Measurements from ENCODE around the gene GORAB.

GORAB gene

DNA sequence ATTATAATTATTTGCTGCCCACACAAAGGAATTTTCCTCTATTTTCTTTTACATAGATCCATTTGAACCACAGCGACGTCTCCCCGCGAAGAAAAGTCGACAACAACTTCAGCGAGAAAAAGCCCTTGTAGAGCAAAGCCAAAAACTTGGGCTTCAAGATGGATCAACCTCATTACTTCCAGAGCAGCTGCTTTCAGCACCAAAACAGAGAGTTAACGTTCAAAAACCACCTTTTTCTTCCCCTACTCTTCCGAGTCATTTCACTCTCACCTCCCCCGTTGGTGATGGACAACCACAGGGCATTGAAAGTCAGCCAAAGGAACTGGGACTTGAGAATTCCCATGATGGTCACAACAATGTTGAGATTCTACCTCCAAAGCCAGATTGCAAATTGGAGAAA lies 7.2 kb downstream of the GORAB start:
- DNase-seq: no peak

DNA sequence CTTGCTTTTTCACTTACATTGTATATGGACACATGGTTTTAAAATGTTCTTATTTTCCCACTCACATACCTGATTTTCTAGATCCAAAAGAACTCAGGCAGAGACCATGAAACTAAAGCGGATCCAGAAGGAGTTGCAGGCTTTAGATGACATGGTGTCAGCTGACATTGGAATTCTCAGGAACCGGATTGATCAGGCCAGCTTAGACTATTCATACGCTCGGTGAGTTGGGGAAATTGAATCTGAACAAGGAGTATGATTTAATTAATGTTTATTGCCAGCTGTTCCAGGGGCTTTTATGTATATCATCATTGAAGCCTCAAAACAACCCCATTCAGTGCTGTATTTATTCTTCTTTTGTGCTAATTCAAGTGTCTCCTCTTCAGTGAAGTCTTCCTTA lies 12.7 kb downstream of the GORAB start:
- no peak for DNase-seq

DNA sequence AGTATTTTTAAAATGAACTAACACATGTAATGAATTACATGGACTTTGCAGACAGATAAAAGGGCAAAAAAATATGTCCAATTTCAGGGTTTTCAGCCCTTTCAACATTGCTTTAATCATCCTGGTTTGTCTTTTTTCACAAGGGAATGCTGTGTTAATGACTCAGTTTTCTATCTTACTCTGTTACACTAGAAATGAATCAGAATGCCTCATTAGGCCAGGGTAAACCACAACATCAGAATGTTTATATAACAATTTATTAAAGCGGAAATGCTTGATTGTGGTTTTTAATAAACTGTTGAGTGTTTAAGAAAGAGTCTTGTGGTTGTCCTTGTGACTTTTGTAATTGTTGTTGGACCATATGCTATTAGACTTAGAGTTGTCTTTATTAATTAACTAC lies 13.5 kb downstream of the GORAB start:
- no peak for DNase-seq

DNA sequence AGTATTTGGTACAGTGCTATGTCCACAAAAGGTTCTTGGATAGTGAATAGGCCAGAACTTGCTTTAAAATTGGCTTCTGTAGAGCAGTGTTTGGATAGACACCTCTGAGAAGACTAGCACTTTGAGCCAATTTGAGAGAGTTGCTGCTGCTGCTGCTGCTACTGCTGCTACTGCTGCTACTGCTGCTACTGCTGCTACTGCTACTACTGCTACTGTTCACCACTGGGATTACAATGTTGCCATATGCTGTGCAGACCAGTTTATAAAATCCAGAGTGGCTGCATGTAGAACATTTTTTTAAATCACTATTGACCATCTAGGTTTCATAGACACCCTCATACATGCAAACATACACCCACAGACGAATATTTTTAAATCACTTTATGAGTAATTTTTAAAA lies 15.3 kb downstream of the GORAB start:
- no peak for DNase-seq

DNA sequence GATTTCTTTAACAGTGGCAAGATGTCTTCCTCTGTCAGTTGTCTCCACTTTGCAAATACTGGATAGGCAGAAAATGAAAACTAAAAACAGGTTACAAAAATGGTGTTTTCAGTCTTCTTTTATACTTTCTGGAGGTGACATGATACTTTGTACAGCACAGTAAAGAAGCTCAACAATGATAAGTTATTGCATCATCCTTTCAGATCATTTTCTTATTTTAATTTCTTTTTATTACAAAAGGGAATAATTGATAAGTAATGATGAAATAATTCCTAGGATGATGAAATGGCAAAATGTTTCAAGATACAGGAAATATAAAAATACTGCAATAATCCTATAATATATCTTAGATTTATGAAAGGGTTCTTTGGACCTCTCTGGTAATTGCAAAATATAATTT lies 16.5 kb downstream of the GORAB start:
- no peak for DNase-seq

DNA sequence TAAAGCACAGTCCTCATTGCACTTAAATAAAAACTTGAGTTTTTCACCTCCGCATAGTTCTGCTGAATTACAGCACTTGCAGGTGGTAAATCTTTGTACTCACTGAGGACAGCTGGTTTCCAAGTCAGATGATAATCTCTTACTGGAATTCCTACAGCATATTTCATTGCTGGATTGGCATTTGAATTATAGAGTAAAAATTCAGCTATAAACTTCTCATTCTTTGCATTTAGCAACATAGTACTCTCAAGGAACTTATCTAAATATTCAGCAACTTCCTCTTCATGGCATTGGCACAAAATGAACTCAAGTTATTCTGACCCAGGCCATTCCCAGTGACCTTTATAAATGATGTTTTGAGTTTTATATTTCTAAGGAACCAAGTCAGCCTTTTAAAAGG lies 23.4 kb downstream of the GORAB start:
- DNase-seq: no peak

DNA sequence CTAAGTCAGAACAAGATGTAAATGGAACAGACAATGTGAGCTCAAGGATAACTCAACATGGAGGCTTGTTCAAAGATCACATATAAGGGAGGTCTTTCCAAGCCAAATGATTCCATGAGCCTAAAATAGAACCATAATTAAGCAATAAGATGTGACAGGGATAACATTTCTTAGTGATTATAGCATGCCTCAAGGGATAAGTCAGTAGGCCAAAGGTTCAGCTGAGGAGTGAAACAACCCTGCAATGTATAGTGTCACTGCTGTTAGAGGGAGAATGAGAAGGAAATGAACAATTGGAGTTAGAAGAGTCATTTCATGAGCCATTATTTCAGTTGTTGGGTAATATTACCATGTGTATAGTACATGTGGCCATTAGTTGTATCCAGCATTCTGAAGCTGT lies 25.0 kb downstream of the GORAB start:
- DNase-seq: no peak

DNA sequence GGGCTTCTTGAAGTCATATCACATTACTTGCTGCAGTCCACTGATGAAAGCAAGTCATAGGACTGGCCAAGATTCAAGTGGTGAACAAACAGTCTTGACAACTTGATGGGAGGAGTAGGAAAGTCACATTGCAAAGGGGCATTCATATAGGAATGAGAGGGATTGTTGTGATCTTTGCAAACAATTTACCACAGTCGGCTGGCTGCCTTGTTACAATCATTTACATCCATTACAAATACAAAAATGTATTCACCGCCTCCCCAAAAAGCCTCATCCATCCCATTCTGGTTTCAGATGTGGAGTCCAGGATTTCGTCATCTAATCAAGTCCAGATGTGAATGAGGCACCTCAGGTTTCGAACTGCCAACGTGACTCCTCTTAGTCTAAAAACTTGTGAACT lies 26.8 kb downstream of the GORAB start:
- DNase-seq: no peak

DNA sequence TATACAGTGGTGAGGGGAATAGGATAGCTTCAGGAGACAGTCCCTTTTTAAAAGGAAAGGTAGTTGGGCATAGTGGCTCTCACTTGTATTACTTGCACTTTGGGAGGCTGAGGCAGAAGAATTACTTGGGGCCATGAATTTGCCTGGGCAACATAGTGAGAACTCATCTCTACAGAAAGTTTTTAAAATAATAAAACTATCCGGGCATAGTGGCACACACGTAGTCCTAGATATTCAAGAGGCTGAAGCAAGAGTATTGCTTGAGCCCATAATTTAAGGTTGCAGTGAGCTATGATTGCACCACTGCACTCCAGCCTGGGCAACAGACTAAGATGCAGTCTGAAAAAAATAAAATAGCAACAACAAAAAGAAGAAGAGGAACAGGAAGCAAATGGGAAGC lies 27.2 kb downstream of the GORAB start:
- no peak for DNase-seq

DNA sequence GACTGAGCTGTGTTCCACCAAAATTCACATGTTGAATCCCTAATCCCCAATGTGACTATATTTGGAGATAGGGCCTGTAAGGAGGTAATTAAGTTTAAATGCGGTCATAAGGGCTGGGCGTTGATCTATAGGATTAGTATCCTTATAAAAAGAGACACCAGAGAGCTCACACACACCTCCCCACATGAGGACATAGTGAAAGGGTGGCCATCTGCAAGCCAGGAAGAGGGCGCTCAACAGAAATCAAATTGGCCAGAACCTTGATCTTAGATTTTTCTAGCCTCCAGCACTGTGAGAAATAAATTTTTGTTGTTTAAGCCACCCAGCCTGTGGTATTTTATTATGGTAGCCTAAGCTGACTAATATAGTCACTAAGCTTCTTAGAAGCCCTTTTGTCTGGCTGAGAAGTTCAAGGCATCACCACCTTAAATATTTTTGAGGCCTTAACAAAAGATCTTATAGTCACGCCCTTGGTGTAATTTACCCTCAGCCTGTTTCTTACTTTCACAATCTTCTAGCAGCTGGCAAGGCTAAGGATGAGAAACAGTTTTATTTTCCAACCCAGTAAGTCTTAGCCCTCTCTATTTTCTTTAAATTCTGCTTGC lies 28.8 kb downstream of the GORAB start:
- DNase-seq: no peak

DNA sequence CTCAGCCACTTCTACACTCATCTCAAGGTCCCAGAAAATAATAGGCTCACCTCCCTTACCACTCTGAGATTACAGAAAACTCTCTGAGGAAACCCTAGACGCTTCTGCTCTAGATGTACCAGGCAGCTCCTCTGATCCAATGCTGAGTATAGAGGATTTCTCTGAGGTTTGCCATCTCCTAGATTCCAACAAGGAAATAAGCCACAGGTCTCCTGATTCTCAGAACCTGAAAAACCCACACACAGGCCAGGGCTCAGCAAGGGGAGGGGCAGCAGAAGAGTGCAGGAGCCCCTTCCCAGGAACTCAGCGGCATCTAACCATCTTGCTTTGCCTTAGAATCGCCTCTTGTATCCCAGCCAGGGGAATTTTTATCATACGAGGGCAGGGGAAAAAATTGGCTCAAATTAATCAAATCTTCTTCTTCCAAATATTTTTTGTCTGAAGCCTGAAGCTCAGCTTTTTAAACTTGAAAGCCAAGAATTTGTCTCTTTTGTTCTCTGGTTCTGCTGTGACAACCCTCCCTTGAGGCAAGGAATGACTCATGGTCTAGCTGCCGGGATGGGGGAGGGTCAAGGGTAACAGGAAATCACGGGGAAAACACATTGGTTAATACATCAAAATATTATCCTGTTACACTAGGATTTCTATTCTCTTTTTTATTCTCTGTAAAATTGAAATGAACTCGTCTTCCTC lies 30.8 kb downstream of the GORAB start:
- DNase-seq: peak; percentile 39

DNA sequence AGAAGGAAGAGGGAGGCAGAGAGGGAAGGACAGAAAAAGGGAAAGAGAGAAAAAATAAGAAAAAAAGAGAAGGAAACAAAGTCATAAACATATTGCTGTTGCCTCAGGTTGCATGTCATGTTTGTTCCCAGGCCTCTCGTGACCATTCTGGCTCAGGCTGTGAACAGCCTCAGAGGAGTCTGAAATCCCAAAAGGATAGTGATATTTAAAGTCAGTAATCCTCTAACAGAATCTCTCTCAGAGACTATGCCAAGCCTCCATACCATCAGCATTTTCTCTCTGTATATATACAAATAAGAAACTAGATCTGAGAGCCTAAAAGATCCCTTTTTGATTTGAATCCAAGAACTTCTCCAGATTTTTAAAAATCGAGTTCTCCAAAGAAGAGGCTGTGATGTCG lies 35.2 kb downstream of the GORAB start:
- no peak for DNase-seq

DNA sequence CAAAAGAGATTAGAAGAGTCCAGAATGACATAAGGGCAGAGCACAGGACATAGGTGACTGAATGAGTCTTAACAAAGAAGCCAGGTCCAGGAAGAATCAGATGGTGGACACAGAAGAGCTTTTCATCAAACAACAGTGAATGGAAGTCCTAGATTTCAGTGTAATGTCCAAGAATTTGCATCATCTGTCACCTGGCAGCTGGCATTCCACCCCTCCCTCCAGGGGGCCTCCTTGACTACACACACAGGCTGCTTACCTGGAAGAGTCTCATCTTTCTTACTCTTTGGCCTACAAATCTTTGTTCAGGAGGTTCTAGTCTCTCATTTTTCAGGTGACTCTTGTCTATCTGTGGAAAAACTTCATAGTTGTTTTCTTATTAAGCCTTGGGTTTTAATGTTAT lies 36.2 kb downstream of the GORAB start:
- DNase-seq: no peak

DNA sequence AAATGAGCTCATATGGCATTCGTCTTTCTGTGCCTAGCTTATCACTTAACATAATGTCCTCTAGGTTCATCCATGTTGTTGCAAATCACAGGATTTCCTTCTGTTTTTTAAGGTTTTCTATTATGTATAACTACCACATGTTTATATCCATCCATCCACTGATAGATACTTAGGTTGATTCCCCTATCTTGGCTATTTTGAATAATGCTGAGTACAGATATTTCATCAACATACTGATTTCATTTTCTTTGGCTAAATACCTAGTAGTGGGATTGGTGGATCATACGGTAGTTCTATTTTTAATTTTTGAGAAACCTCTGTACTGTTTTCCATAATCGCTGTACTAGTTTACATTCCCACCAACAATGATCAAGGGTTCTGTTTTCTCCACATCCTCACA lies 45.0 kb downstream of the GORAB start:
- DNase-seq: no peak

DNA sequence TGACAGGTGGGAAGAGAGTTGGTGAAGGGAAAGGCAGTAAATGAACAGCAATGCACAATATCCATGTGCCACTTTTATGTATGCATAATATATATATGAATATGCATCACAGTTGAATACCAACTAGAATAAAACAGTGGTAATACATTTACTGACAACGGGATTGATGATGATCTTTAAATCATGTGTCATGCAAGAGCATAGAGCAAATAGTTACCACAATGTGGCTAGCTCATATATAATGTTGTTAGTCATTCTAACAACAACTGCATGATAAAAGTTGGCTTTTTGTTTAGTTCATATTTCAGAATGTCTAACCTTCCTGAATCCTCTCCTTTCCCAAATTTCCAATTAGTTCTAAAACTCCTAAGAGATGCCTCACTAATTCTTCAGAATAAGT lies 46.4 kb downstream of the GORAB start:
- DNase-seq: no peak

DNA sequence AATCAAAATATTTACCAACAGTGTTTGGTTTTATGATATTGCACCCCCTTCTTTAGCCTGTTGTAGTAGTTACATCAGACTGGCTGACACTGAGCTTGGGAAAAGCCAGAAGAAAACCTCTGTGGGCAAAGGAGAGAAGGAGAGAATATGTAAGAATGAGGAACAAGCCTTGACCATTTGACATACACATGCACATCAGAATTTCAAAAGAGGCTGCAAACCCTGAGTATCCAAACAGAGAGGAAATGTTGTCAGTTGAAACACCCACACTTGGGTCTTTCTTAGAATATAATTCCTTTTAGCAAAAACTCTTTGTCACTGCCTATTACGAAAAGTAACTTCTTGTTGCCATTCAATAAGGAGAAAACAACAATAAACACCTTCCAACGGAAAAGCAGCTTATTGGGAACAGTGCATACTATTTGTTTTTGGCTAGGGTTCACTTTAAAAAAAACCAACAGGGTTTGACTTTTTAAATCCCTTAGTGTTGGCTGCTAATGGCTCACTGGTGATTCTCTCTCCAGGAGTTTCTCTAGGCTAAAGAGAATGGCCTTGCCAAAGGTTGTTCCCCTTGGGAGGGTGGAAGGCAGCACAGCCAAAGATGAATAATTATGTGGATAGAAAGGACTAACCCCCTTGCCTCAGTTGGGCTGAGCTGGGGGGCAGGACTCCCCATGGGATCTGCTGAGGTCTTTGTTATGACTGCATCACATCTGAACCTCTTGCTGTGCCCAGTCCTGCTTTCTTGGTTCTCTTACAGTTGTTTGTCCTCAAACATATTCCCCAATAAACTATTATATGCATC lies 48.9 kb downstream of the GORAB start:
- DNase-seq: no peak

DNA sequence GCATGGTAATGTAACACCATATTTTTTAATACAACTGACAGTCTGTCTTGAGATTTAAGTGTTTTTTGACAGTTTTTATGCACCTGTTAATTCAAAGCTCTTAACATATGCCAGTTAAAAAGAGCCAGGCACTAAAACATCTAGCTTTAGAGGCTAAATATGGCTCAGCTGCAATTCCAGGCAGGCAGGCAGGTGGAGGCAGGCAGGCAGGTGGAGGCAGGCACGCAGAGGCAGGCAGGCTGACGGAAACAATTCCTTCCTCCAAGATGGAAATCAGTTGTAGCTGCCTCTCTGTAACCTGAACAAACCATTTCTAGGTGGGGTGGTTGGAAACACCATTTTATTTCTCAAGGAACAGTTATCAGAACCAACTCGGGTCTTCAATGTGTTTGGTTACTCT lies 51.2 kb downstream of the GORAB start:
- no peak for DNase-seq

DNA sequence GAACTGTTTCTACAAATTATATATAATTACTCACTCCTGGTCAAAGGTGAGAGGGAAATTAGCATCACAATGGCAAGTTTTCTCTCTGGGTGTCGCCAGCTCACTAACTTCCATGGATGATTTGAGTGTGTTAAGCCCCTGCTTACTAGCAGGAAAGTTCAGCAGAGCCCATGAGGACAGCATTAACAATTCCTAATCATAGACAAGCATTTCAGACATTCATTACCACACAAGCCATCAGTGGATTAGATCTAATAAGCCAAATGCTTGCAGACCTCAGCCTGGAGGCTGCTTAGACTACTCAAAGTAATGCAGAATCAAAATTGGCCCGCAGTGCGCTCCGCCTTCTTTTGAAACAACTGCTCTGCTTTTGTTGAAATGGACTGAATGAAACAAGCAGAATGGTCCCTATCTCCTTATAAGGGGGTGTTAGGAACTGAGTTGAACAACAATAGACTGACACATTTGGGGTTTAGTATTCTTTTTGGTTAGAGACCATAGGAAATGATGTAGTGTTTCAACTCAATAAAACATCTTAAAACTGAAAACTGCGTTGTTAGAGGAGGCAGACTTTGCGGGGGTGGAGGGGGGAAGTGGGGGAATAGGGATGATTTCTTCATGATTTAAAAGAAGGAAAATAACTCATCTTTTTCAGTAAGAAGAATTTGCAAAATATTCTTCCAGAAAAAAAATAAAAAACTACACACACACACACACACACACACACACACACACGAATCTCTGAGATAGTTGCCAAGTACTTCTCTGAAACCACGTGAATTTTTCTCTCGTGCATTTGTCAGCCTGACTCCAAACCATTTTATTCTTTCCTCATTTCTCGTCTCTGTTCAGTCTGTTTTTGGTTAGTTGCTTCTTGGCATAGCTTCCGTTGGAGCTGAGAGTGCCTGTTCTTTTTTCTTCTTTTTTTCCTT lies 54.6 kb downstream of the GORAB start:
- no peak for DNase-seq

DNA sequence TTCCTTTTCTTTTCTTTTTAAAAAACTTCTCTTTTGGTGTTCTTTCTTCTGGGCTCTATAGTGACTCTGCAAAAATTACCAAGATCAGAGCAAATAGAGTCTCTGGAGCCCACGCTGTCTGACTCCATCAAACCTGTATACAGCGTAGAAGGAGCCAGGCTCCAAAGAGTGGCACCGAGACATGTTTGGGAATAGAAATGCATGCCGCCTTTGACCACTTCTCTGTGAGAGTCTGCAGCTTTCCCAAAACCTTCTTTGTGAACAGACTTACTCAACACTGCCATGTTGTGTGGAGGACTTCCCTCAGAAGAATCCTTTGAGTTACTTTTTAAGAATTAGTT lies 55.3 kb downstream of the GORAB start:
- DNase-seq: no peak

DNA sequence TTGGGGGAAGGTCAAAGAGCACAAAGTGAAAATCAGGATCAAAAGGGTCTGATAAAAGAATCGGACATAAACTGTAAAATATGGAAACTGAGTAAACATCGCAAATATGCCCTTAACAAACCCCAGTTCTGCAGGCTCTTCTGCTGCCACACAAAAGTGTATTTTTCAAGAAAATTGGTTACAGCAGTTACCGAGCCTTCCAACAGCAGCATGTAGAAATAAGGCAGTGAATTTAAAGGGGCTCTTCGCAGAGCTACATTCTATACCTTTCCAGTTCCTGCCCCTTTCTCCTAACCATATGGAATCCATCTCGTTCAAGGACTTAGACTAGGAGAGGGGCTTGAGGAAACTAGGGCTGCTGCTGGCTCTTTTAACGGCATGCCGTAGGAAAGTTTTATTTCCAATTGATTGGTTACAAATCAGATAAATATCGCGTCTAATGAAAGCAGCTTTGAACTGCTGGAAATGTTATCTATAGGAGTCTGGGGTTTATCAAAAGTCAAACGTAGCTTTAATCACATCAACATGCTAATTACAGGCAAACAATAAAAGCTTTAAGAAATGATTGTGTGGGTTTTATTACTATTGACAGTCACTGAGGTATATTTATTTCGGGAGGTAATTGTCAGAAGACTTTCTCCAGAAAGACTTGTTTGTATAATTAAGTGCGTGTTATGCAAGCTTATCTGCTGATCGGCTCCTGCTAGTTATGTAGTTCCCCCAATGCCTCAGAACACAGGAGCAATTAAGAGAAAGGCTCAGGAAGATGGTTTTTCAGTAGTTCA lies 59.1 kb downstream of the GORAB start:
- DNase-seq: no peak

DNA sequence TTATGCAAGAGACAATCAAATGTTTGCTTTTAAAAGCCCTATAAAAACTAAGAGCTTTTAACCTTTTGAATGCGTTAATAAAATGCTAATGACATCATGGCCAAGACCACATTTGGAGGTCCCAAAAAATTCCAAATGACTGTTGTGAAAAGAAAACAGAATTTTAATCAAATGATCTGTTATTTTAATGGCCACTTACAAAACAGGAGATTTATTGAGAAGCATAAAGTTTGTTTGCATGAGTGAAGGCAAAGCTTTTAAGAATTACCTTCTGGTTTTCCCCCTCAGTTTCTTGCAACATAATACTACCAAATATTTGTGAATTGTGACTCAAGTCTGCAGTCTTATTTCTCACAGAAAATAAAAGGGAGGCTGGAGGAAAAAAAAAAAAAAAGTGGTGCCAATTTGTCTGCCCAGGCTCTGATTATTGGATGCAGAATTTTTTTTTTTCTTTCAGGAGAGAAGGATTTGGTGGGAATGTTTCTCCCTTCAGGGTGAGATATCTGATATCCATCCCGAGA lies 60.7 kb downstream of the GORAB start:
- no peak for DNase-seq

All from NK-92 treated with Interleukin-12 subunit alpha and Interleukin-12 subunit beta, amount 100 ng/mL, for 24 hours (cell line).